HCT116 (cell line): Measurements from ENCODE around the gene ARL13B. TPM values are rescaled to one million over a fixed set of nuclear protein-coding genes. Genes with fewer than 3 reads are reported as not detected.

ENCODE experiments used
- ATAC-seq: fragments of 200-7000 bp; cut with Tn5 transposase; 2 replicates; pipeline ENCODE4 v1.9.1; 2020; ENCODE audit warnings: mild to moderate bottlenecking, moderate library complexity
- BruUV-seq: library from RNA; stranded (reverse); fragments of 400-500 nt; replicated peaks from 2 replicates; lab custom pipeline; 2021; lab: Mats Ljungman, UMichigan
- CTCF ChIA-PET: fragments of 300-600 bp; sonication (Branson Sonifier 250); formaldehyde crosslinking; loops from one replicate; lab custom pipeline; 2021; ENCODE audit warnings: antibody characterized with exemption; lab: Charles Lee
- POLR2A ChIA-PET: fragments of 300-600, 350-600 bp; sonication (Branson Sonifier 250); formaldehyde crosslinking; loops from one replicate; lab custom pipeline; 2021; ENCODE audit warnings: antibody characterized with exemption; lab: Charles Lee
- RAD21 ChIA-PET, 2 experiments: fragments of 300-600 bp; sonication (Branson Sonifier 250); formaldehyde crosslinking; loops; one replicate each; lab custom pipeline; 2023; ENCODE audit warnings: low total read pairs in 2 of 2; ENCODE audit not compliant: uncharacterized antibody in 2 of 2, unreplicated experiment in 2 of 2, low non-redundant PET in 1 of 2; lab: Charles Lee
- DNase-seq: peaks from one replicate; pipeline ENCODE4 v3.0.0-alpha.2; 2010; ENCODE audit warnings: low read depth, low spot score
- H2AFZ ChIP-seq: fragments of 200-600 bp; shearing (Covaris generic), sonication (generic); 2 replicates; pipeline ENCODE4 v1.6.1; 2017; ENCODE audit warnings: low read depth, mixed run types, mixed read lengths, antibody characterized with exemption, low read length; ENCODE audit not compliant: poor library complexity, severe bottlenecking
- H3K27ac ChIP-seq: 2 replicates; pipeline ENCODE4 v1.5.1; 2012; ENCODE audit warnings: low read depth, low read length
- H3K27me3 ChIP-seq: fragments of 200-600 bp; sonication (generic); 2 replicates; pipeline ENCODE4 v1.6.1; 2016; ENCODE audit warnings: mixed run types, low read length, mixed read lengths; ENCODE audit not compliant: insufficient read depth
- H3K36me3 ChIP-seq, 2 experiments: fragments of 200-500 bp in 1 of 2; fragments of 200-600 bp in 1 of 2; sonication (Bioruptor generic) in 1 of 2; sonication (generic) in 1 of 2; 2 replicates each; pipeline versions ENCODE4 v1.5.1 to v1.6.1; 2014 to 2016; ENCODE audit warnings: low read length in 2 of 2, inconsistent platforms in 1 of 2, mixed read lengths in 1 of 2, mixed run types in 1 of 2; ENCODE audit not compliant: insufficient read depth in 2 of 2, control insufficient read depth in 1 of 2
- H3K4me1 ChIP-seq, 2 experiments: fragments of 200-600 bp in 1 of 2; sonication (generic) in 1 of 2; 2 replicates each; pipeline versions ENCODE4 v1.5.1 to v1.6.1; 2012 to 2017; ENCODE audit warnings: low read length in 2 of 2, inconsistent platforms in 1 of 2, mild to moderate bottlenecking in 1 of 2, mixed read lengths in 1 of 2, mixed run types in 1 of 2, moderate library complexity in 1 of 2; ENCODE audit not compliant: insufficient read depth in 2 of 2, control insufficient read depth in 1 of 2
- H3K4me2 ChIP-seq: fragments of 200-600 bp; sonication (generic); 2 replicates; pipeline ENCODE4 v1.6.1; 2017; ENCODE audit warnings: mixed run types, low read length, mixed read lengths
- H3K4me3 ChIP-seq, 2 experiments: fragments of 200-600 bp in 1 of 2; sonication (generic) in 1 of 2; replicated peaks in 1 of 2; 2 replicates each; pipeline ENCODE4 v1.5.1; 2011 to 2016; ENCODE audit warnings: low read length in 2 of 2, control low read depth in 1 of 2, low read depth in 1 of 2, mild to moderate bottlenecking in 1 of 2, mixed read lengths in 1 of 2, mixed run types in 1 of 2
- H3K79me2 ChIP-seq: fragments of 200-600 bp; sonication (generic); 2 replicates; pipeline ENCODE4 v1.6.1; 2017; ENCODE audit warnings: mild to moderate bottlenecking, mixed run types, low read length, moderate library complexity, mixed read lengths; ENCODE audit not compliant: insufficient read depth
- H3K9ac ChIP-seq: fragments of 200-600 bp; sonication (generic); 2 replicates; pipeline ENCODE4 v1.6.1; 2016; ENCODE audit warnings: low read length, mixed read lengths
- H3K9me2 ChIP-seq: fragments of 200-600 bp; sonication (generic), shearing (Covaris generic); 2 replicates; pipeline ENCODE4 v1.6.1; 2017; ENCODE audit warnings: mixed run types, mild to moderate bottlenecking, moderate library complexity; ENCODE audit not compliant: insufficient read depth
- H3K9me3 ChIP-seq, 2 experiments: fragments of 200-500 bp in 1 of 2; fragments of 200-600 bp in 1 of 2; sonication (Bioruptor generic) in 1 of 2; sonication (generic) in 1 of 2; 2 replicates each; pipeline ENCODE4 v1.6.1; 2014 to 2017; ENCODE audit warnings: low read length in 2 of 2, mixed read lengths in 2 of 2, inconsistent platforms in 1 of 2, low read depth in 1 of 2, mild to moderate bottlenecking in 1 of 2, mixed run types in 1 of 2, moderate library complexity in 1 of 2; ENCODE audit not compliant: control insufficient read depth in 1 of 2, insufficient read depth in 1 of 2
- H4K20me1 ChIP-seq: fragments of 200-600 bp; sonication (generic), shearing (Covaris generic); 2 replicates; pipeline ENCODE4 v1.6.1; 2017; ENCODE audit warnings: mixed run types, mild to moderate bottlenecking, moderate library complexity; ENCODE audit not compliant: insufficient read depth
- ATF3 ChIP-seq: IDR thresholded peaks from 2 replicates; pipeline ENCODE4 v1.6.1; 2012
- CEBPB ChIP-seq: IDR thresholded peaks from 2 replicates; pipeline ENCODE4 v1.6.1; 2012; ENCODE audit warnings: low read depth
- MAX ChIP-seq: IDR thresholded peaks from 2 replicates; pipeline ENCODE4 v1.6.1; 2012
- POLR2AphosphoS5 ChIP-seq: IDR thresholded peaks from 2 replicates; pipeline ENCODE4 v1.6.1; 2011; ENCODE audit warnings: mild to moderate bottlenecking, low read depth, low read length, moderate library complexity
- RAD21 ChIP-seq: IDR thresholded peaks from 2 replicates; pipeline ENCODE4 v1.6.1; 2012; ENCODE audit warnings: low read depth, mild to moderate bottlenecking
- TCF7L2 ChIP-seq: IDR thresholded peaks from 2 replicates; pipeline ENCODE4 v1.7.0; 2011; ENCODE audit warnings: borderline replicate concordance, inconsistent platforms; ENCODE audit not compliant: insufficient read depth, insufficient read length; ENCODE audit errors: extremely low read depth
- YY1 ChIP-seq: IDR thresholded peaks from 2 replicates; pipeline ENCODE4 v1.6.1; 2011; ENCODE audit warnings: low read length, low read depth, moderate library complexity, mild to moderate bottlenecking; ENCODE audit not compliant: insufficient replicate concordance; ENCODE audit errors: extremely low read depth
- ZBTB33 ChIP-seq: IDR thresholded peaks from 2 replicates; pipeline ENCODE4 v1.6.1; 2011; ENCODE audit warnings: mild to moderate bottlenecking, low read length, moderate library complexity; ENCODE audit not compliant: insufficient replicate concordance; ENCODE audit errors: extremely low read depth
- intact Hi-C: fragments of 100-400 bp; cut with micrococcal nuclease; formaldehyde crosslinking; loops from 2 replicates; pipeline ENCODE4 v1.10.0; 2022
- total RNA-seq: library from RNA; stranded (reverse); gene quantifications from one replicate; pipeline ENCODE4 v1.2.1, GENCODE V29; 2021; ENCODE audit not compliant: unreplicated experiment

Gene ARL13B
- total RNA-seq, 1 experiment from 2014 or later: 8.2 TPM

- Histone ChIP-seq H3K9me3 (no peaks in the 10 kb centered on the region), H4K20me1 (no peaks in the 10 kb centered on the region), H3K9ac (no peak overlapping the region), H3K4me3 (no peak overlapping the region), H2AFZ (no peak overlapping the region), H3K9me2 (no peaks in the 10 kb centered on the region), H3K4me2 (no peak overlapping the region), H3K27ac (no peak overlapping the region), H3K36me3 (no peaks in the 10 kb centered on the region), H3K79me2 (no peaks in the 10 kb centered on the region), H3K27me3 (no peaks in the 10 kb centered on the region), H3K4me1 (0 out of 4 replicates have a peak, but pooled peaks cover 0 to 2% of the 10 kb centered on the region in 2 experiments)
- no peak for TF ChIP-seq TCF7L2
- TF ChIP-seq ATF3: no peak
- TF ChIP-seq ZBTB33: no peak
- TF ChIP-seq POLR2AphosphoS5: no peak
- TF ChIP-seq YY1: no peak
- no peak for TF ChIP-seq CEBPB
- TF ChIP-seq RAD21: no peak
- no peak for TF ChIP-seq MAX
- ATAC-seq (no peak), DNase-seq (no peak)
- ChIA-PET RAD21 (no interaction called here), CTCF (no interaction called here), POLR2A (interaction anchor here (0.7 kb wide), 1 partner anchor 62 kb away, joined by 3 read pairs; no protein-coding TSS in a partner anchor)
- BruUV-seq: no TSS peak
- intact Hi-C loops: no loop called here
Measured at GRCh38 chr3:94008253-94008652, 28.3 kb downstream of the ARL13B start.
